ENCODE results near the gene GANAB.
"Not testable (repeated sequence)": the region's sequence is repeated elsewhere in the genome, so short reads cannot be mapped to it uniquely, and the experiment has no call there.

Gene GANAB

DNA sequence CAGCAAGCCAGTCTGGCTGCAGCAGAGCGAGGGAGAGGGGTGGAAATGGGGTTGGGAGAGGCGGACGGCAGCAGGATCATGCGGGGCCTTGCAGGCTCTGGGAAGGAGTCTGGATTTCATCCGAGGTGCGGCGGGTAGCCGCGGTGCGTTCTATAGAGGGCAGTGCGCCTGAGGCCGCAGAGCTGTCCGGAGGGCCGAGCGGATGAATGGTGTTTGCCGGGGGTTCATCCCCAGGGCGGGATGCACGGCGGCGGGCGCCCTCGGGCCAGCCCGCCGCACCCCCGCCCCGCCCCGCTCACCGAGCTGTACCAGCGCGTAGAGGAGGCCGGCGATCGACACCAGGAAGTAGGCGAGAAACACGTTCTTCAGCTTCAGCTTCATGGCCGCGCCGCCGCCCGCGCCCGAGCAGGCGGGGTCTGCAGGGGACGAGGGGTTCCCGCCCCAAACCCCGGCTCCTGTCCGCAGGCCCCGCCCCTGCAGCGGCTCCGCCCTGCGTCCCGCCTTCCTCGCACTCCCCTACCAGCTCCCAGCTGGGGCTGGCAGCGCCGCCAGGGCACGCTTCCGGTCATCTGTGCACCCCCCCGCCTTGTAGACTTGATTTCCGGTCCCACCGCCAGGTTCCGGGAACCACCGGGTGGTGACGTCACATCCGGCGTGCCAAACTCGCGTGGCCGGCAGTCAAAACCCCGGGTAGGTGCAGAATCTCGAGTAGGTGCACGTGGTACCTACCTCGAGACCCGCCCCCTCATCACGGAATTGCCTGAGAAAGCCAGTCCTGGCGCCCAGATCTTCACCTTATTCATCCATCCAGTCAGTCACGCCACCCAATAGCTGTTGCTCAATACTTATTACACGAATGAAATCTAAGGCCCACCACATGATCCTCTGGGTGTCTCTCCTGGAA is 24.6 kb downstream of the GANAB start, which contains the start of gene B3GAT3:
B3GAT3 (minus strand) TSS at position 420 of the 904 bp plus-strand sequence; CDS start at position 381, 39 bp downstream.
- peak; percentile 97 to 98 for DNase-seq (ENCODE audit: low read depth in 2 of 2)

DNA sequence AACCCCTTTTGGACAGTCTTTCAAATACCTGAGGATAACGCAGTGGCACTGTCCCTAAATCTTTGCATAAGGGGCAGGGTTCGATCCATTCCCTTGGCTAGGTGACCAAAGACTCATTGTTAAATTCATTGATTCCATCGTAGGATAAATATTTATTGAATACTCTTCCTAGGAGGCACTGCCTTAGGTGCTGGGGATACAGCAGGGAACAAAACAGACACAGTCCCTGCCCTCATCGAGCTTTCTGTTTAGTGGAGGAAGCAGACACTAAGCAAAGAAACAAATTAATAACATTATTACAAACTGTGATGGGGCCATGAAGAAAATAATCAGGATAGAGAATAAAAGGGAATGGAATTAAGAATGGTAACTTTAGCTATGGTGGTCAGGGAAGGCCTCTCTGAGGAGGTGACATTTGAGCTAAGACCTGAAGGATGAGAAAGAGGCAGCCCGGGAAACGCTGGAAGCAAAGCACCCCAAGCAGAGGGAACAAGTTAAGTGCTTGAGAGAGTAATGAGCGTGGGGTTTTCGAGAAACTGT is 25.3 kb downstream of the GANAB start:
- DNase-seq (ENCODE audit: low read depth in 2 of 2) = no peak

DNA sequence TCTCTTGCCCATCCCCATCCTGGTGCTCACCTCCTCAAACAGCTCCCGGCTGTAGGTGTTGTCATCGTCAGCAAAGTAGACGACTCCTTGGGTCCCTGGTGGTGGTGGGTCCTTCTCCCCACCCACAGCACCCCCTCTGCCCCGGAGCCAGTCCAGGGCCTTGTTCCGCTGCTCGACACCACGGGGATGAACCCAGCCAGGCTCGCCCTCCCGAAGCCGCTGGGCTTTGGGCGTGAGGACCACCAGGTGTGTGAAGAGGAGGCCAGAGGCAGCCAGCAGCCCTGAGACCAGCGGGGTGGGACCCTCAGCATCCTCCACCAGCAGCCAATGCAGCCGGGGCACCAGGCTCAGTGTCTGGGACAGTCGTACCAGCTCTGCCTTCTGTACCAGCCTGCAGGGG is 29.5 kb downstream of the GANAB start:
- not testable (repeated sequence) for DNase-seq (ENCODE audit: low read depth in 2 of 2)

DNA sequence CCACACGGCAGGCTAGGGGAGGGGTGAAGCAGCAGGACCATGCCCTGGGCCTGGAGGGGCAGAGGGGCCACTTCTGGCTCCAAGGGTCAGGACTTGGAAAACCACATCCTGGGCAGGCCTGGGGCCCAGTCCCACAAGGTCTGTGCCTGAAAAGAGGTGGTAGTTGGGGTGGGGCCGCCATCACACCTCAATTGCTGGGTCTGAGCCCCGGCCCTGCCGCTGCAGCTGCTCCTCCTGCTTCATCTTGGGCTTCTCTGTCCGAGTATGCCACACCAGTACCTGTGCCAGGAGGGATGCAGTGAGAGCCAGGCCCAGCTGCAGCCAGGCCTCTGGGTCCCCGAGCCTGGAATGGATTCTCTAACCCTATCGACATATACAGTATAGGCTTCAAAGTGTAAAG is 30.9 kb downstream of the GANAB start:
- DNase-seq (ENCODE audit: low read depth in 2 of 2) = no peak

GRCh38 chr11:62614275-62614674 is 32.1 kb downstream of the GANAB start:
- no peak for DNase-seq (ENCODE audit: low read depth in 2 of 2)

GRCh38 chr11:62613291-62613778 is 33.1 kb downstream of the GANAB start:
- DNase-seq (ENCODE audit: low read depth in 2 of 2) = no peak

GRCh38 chr11:62612366-62613290 is 33.8 kb downstream of the GANAB start, which contains the start of the genes EML3 and ROM1:
Gene EML3 (minus strand): TSS chr11:62612775. CDS start chr11:62612457, 318 bp downstream.
Gene ROM1 (plus strand): TSS chr11:62613257. CDS start chr11:62613282, 25 bp downstream.
- DNase-seq (ENCODE audit: low read depth in 2 of 2) = peak; percentile 78 to 84

GRCh38 chr11:62611705-62612365 is 34.6 kb downstream of the GANAB start:
- DNase-seq (ENCODE audit: low read depth in 2 of 2) = no peak

GRCh38 chr11:62610814-62611704 is 35.4 kb downstream of the GANAB start:
- no peak for DNase-seq (ENCODE audit: low read depth in 2 of 2)

GRCh38 chr11:62610403-62610802 is 36.0 kb downstream of the GANAB start:
- no peak for DNase-seq (ENCODE audit: low read depth in 2 of 2)

DNA sequence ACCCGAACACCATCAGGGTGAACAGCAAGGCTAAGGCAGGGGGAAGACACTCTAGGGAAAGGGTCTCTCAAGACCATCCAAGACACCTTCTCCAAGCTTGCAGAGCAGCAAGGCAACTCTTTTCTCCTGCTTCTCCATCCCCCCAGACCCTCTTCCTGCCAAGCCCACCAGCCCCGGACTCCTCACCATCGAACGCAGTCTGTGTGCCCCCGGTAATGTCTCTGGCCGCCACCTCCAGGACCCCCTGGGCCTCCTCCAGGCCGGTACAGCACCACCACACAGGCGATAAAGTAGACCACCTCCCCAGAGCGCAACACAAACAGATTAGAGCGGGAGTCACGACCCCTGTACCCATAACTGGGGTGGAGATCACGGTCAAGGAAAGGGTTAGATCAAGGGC is 37.6 kb downstream of the GANAB start:
- DNase-seq (ENCODE audit: low read depth in 2 of 2) = no peak

GRCh38 chr11:62607714-62608113 is 38.7 kb downstream of the GANAB start:
- no peak for DNase-seq (ENCODE audit: low read depth in 2 of 2)

- no peak for DNase-seq (ENCODE audit: low read depth in 2 of 2)
These were observed 40.5 kb downstream of the GANAB start for GRCh38 chr11:62605902-62606301.

GRCh38 chr11:62605467-62605866 is 40.9 kb downstream of the GANAB start:
- DNase-seq (ENCODE audit: low read depth in 2 of 2) = no peak

DNA sequence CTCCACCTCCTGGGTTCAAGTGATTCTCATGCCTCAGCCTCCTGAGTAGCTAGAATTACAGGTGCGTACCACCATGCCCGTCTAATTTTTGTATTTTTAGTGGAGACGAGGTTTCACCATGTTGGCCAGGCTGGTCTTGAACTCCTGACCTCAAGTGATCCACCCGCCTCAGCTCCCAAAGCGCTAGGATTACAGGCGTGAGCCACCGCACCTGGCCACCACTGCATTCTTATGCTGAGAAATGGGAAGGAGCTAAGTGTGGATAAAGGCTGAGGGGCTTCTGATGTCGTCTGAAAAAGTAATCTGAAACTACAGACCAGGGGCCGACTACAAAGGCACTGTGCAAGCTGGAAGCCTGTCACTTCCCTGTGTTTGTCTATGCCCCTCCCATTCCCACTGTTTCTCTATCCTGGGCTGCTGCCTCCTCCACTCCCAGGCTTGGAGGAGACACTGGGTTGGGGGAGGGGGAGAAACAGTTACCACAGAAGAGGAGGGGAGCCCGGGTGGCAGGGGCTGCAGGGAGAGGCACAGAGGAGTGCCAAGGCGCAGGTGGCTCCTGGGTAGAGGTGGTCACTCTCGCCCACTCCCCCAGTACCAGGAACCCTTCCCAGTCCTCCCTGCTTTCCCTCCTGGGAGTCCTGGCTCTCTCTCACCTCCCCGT is 41.8 kb downstream of the GANAB start:
- DNase-seq (ENCODE audit: low read depth in 2 of 2) = no peak

GRCh38 chr11:62603776-62604299 is 42.6 kb downstream of the GANAB start:
- no peak for DNase-seq (ENCODE audit: low read depth in 2 of 2)

- no peak for DNase-seq (ENCODE audit: low read depth in 2 of 2)
These were observed 43.4 kb downstream of the GANAB start for GRCh38 chr11:62603072-62603408.

GRCh38 chr11:62602141-62603071 is 44.0 kb downstream of the GANAB start:
- no peak for DNase-seq (ENCODE audit: low read depth in 2 of 2)
